A673 (cell line): ENCODE measurements around the gene SLC50A1. TPM values are rescaled to one million over a fixed set of nuclear protein-coding genes. Genes with fewer than 3 reads are reported as not detected.

Experiments used
- BruUV-seq: library from RNA; stranded (reverse); fragments of 400-500 nt; replicated peaks from 2 replicates; lab custom pipeline; 2021; lab: Mats Ljungman, UMichigan
- CTCF ChIA-PET: fragments of 300-600 bp; sonication (Branson Sonifier 250); formaldehyde crosslinking; loops from one replicate; lab custom pipeline; 2022; ENCODE audit warnings: antibody characterized with exemption; lab: Charles Lee
- POLR2A ChIA-PET: fragments of 300-600 bp; sonication (Branson Sonifier 250); formaldehyde crosslinking; loops from one replicate; lab custom pipeline; 2022; ENCODE audit warnings: antibody characterized with exemption; ENCODE audit not compliant: low non-redundant PET; lab: Charles Lee
- DNase-seq: peaks from one replicate; pipeline ENCODE4 v3.0.0-alpha.2; 2015; ENCODE audit warnings: low spot score
- H3K27ac ChIP-seq: fragments of 200-600 bp; sonication (generic); 2 replicates; pipeline ENCODE4 v1.5.1; 2016; ENCODE audit warnings: mixed run types, low read depth, mild to moderate bottlenecking, mixed read lengths, antibody characterized with exemption, low read length; ENCODE audit not compliant: poor library complexity, severe bottlenecking
- H3K27me3 ChIP-seq: fragments of 200-600 bp; sonication (generic); replicated peaks from 2 replicates; pipeline ENCODE4 v1.6.1; 2017; ENCODE audit warnings: mixed run types, low read depth, mild to moderate bottlenecking, mixed read lengths, antibody characterized with exemption, low read length; ENCODE audit not compliant: insufficient read depth, poor library complexity
- H3K36me3 ChIP-seq: fragments of 200-600 bp; sonication (generic); 2 replicates; pipeline ENCODE4 v1.6.1; 2016; ENCODE audit warnings: mixed run types, mild to moderate bottlenecking, mixed read lengths, antibody characterized with exemption, low read length; ENCODE audit not compliant: insufficient read depth, poor library complexity, severe bottlenecking
- H3K4me1 ChIP-seq: fragments of 200-600 bp; sonication (generic); 2 replicates; pipeline ENCODE4 v1.6.1; 2017; ENCODE audit warnings: mixed run types, mild to moderate bottlenecking, mixed read lengths, antibody characterized with exemption, low read length; ENCODE audit not compliant: insufficient read depth, poor library complexity, severe bottlenecking
- H3K4me3 ChIP-seq: fragments of 200-600 bp; sonication (generic); 2 replicates; pipeline ENCODE4 v1.5.1; 2016; ENCODE audit warnings: low read depth, mixed run types, mild to moderate bottlenecking, mixed read lengths, low read length; ENCODE audit not compliant: poor library complexity, severe bottlenecking
- H3K9me3 ChIP-seq: fragments of 200-600 bp; sonication (generic); 2 replicates; pipeline ENCODE4 v1.6.1; 2016; ENCODE audit warnings: mixed run types, low read depth, mild to moderate bottlenecking, mixed read lengths, antibody characterized with exemption, low read length; ENCODE audit not compliant: poor library complexity, severe bottlenecking
- CTCF ChIP-seq: fragments of 300-800, 200-600 bp; sonication (generic); conservative IDR thresholded peaks from 2 replicates; pipeline ENCODE4 v1.5.1; 2017; ENCODE audit warnings: low read depth, mild to moderate bottlenecking, antibody characterized with exemption, low read length, moderate library complexity, mixed read lengths
- EZH2 ChIP-seq: fragments of 200-600 bp; sonication (generic); IDR thresholded peaks from 2 replicates; pipeline ENCODE4 v1.6.1; 2017; ENCODE audit warnings: borderline replicate concordance, low read depth, mild to moderate bottlenecking, mixed read lengths, antibody characterized with exemption, low read length; ENCODE audit not compliant: poor library complexity, severe bottlenecking
- intact Hi-C: fragments of 100-400 bp; cut with micrococcal nuclease; formaldehyde crosslinking; loops from one replicate; pipeline ENCODE4 v1.10.0; 2022; ENCODE audit not compliant: unreplicated experiment
- total RNA-seq: library from RNA; stranded (reverse); gene quantifications from 2 replicates; pipeline ENCODE4 v1.2.3, GENCODE V29; 2021

The SLC50A1 gene
- total RNA-seq, 1 experiment from 2014 or later, result 30.3 TPM

- no peak for DNase-seq
- H3K36me3 ChIP-seq, result no peaks in the 10 kb centered on the region
- BruUV-seq, result no TSS peak
- CTCF ChIA-PET, result no interaction called here
- TF ChIP-seq EZH2, result no peak
- no peak for TF ChIP-seq CTCF
- H3K27me3 ChIP-seq, result no peaks in the 10 kb centered on the region
- H3K4me3 ChIP-seq, result no peak overlapping the region
- no peaks in the 10 kb centered on the region for H3K9me3 ChIP-seq
- POLR2A ChIA-PET, result no interaction called here
- no peaks in the 10 kb centered on the region for H3K4me1 ChIP-seq
- no peak overlapping the region for H3K27ac ChIP-seq
- intact Hi-C loops, result no loop called here
Observed at GRCh38 chr1:155120253-155120652, 15.4 kb upstream of the SLC50A1 start.

GRCh38 chr1:155121249-155121648 is 14.4 kb upstream of the SLC50A1 start:
- intact Hi-C loops, result no loop called here
- H3K4me1 ChIP-seq, result no peaks in the 10 kb centered on the region
- TF ChIP-seq EZH2 (no peak), CTCF (no peak)
- H3K36me3 ChIP-seq, result no peaks in the 10 kb centered on the region
- H3K27me3 ChIP-seq, result no peaks in the 10 kb centered on the region
- no peak overlapping the region for H3K4me3 ChIP-seq
- no TSS peak for BruUV-seq
- H3K9me3 ChIP-seq, result no peaks in the 10 kb centered on the region
- ChIA-PET CTCF (no interaction called here), POLR2A (no interaction called here)
- no peak overlapping the region for H3K27ac ChIP-seq
- DNase-seq, result no peak

- no peaks in the 10 kb centered on the region for H3K27me3 ChIP-seq
- POLR2A ChIA-PET, result no interaction called here
- BruUV-seq, result no TSS peak
Observed at GRCh38 chr1:155122308-155122707, 13.3 kb upstream of the SLC50A1 start.

More at GRCh38 chr1:155122308-155122707, 13.3 kb upstream of the SLC50A1 start:
- TF ChIP-seq EZH2 (no peak), CTCF (no peak)
- Histone ChIP-seq H3K27ac (no peak overlapping the region), H3K4me1 (peaks cover 10% of the 10 kb centered on the region), H3K4me3 (no peak overlapping the region), H3K9me3 (no peaks in the 10 kb centered on the region), H3K36me3 (no peaks in the 10 kb centered on the region)
- no peak for DNase-seq
- intact Hi-C loops, result no loop called here
- CTCF ChIA-PET, result no interaction called here
